ENCODE measurements around the gene SOX13.

GRCh38 chr1:204041232-204041767 is 31.6 kb upstream of the SOX13 start:
- TF ChIP-seq, protein P1, sequence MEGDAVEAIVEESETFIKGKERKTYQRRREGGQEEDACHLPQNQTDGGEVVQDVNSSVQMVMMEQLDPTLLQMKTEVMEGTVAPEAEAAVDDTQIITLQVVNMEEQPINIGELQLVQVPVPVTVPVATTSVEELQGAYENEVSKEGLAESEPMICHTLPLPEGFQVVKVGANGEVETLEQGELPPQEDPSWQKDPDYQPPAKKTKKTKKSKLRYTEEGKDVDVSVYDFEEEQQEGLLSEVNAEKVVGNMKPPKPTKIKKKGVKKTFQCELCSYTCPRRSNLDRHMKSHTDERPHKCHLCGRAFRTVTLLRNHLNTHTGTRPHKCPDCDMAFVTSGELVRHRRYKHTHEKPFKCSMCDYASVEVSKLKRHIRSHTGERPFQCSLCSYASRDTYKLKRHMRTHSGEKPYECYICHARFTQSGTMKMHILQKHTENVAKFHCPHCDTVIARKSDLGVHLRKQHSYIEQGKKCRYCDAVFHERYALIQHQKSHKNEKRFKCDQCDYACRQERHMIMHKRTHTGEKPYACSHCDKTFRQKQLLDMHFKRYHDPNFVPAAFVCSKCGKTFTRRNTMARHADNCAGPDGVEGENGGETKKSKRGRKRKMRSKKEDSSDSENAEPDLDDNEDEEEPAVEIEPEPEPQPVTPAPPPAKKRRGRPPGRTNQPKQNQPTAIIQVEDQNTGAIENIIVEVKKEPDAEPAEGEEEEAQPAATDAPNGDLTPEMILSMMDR (IDR thresholded peaks at IDR 0.05) = no peak
- TF ChIP-seq EZH2phosphoT487 (IDR thresholded peaks at IDR 0.05) = no peak

Data from neural progenitor cell (in vitro differentiated cells).